GM12801 (cell line): ENCODE results near the gene ZNF77.

Experiments used
- TF ChIP-seq, protein P1 (sequence below): IDR thresholded peaks from one replicate; pipeline ENCODE4 v1.5.1; 2011; ENCODE audit warnings: control low read depth; ENCODE audit not compliant: insufficient read length; ENCODE audit errors: extremely low read depth

Gene ZNF77

DNA sequence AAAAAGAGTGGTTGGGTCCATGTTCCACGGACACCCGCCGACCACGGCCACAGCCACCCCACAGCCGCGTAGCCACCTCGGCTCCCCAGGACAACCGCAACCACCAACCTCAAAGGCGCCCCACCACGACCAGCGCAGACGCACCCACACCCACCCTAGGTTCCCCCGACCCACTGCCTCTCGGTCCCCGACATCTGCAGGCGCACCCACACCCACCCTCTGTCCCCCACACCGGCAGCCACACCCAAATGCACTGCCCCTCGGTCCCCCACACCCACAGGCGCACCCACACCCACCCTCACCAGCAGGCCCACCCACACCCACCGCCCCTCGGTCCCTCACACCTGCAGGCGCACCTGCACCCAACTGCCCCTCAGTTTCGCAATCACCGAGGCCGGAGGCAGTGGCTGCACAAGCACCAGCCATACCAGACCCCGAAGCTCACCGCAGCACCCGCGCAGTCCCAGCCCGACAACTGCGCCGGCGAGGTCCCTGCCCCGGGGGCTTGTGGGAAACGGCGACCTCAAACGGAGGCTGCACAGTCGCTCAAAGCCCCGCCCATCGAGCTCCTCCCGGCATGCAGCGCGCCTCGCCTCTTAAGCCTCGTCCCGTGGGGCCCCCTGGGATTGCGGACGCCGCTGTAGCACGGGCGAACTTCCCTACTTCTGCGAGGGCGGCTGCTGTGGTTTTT lies 18.3 kb downstream of the ZNF77 start:
- TF ChIP-seq, protein P1, sequence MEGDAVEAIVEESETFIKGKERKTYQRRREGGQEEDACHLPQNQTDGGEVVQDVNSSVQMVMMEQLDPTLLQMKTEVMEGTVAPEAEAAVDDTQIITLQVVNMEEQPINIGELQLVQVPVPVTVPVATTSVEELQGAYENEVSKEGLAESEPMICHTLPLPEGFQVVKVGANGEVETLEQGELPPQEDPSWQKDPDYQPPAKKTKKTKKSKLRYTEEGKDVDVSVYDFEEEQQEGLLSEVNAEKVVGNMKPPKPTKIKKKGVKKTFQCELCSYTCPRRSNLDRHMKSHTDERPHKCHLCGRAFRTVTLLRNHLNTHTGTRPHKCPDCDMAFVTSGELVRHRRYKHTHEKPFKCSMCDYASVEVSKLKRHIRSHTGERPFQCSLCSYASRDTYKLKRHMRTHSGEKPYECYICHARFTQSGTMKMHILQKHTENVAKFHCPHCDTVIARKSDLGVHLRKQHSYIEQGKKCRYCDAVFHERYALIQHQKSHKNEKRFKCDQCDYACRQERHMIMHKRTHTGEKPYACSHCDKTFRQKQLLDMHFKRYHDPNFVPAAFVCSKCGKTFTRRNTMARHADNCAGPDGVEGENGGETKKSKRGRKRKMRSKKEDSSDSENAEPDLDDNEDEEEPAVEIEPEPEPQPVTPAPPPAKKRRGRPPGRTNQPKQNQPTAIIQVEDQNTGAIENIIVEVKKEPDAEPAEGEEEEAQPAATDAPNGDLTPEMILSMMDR = no peak

DNA sequence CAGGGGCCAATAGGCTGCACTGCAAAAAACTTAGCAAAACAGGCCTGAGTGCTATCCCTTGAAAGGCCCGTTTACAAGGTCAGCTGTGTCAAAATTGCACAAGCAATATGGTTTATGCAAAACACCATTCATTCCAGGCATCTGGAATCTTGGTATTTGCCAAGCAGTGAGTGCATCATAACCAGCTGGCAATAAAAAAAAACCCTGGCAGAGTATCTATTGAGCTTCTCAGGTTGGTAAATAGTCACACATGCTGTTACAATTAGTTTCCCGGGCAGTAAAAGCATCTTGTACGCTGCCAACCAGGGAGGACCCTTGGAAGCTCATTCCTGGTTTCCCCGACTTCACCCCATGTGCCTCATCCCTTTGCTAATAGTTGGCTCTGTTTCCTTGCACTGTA lies 21.3 kb downstream of the ZNF77 start:
- TF ChIP-seq, protein P1 = no peak

DNA sequence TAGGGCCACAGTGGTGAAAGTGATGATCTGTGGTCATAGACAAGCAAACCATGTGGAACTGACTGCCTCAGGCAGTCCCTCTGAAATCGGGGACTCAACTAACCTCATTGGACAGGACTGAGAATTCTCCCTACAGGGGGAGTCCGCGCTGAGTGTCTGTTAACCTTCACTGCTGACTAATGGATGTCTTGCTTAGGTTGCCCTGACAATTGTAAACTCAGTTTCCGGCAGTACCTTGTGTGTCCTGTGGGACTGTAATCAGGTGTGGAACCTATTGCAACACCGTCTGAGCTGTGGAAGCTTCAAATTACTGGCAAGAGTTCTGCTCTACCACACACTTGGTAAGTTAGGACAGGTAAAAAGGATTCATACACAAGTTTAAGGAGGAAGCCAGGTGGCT lies 21.8 kb downstream of the ZNF77 start:
- TF ChIP-seq, protein P1 = no peak

DNA sequence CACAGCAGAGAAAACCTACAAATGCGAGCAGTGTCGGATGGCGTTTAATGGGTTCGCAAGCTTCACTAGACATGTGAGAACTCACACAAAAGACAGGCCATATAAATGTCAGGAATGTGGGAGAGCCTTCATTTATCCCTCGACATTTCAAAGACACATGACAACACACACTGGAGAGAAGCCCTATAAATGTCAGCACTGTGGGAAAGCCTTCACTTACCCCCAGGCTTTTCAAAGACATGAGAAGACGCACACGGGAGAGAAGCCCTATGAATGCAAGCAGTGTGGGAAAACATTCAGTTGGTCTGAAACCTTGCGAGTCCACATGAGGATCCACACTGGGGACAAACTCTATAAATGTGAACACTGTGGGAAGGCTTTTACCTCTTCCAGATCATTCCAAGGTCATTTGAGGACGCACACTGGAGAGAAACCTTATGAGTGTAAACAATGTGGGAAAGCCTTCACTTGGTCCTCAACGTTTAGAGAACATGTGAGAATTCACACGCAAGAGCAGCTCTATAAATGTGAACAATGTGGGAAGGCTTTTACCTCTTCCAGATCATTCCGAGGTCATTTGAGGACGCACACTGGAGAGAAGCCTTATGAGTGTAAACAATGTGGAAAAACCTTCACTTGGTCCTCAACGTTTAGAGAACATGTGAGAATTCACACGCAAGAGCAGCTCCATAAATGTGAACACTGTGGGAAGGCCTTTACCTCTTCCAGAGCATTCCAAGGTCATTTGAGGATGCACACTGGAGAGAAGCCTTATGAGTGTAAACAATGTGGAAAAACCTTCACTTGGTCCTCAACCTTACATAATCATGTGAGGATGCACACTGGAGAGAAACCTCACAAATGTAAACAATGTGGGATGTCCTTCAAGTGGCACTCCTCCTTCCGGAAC lies 27.2 kb downstream of the ZNF77 start:
- TF ChIP-seq, protein P1 = no peak

DNA sequence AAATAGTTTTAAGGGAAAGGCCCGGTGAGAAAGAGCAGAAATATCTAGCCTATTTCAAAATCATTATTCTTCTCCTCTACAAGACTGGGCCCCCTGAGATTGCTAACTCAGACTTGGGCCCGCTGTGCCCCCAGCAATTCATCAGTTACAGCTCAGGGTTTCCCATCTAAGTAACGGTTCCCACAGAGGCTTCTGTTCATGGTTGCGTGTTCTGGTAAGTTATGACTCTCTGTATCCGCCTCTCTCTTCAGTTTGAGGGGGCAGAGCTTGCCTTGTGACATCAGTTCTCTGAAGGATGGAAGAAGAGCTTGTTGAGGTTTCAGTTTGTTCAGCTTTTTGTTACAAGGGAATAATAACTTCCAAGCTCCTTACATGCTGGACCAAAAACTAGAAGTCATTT lies 32.5 kb downstream of the ZNF77 start:
- TF ChIP-seq, protein P1 = no peak

DNA sequence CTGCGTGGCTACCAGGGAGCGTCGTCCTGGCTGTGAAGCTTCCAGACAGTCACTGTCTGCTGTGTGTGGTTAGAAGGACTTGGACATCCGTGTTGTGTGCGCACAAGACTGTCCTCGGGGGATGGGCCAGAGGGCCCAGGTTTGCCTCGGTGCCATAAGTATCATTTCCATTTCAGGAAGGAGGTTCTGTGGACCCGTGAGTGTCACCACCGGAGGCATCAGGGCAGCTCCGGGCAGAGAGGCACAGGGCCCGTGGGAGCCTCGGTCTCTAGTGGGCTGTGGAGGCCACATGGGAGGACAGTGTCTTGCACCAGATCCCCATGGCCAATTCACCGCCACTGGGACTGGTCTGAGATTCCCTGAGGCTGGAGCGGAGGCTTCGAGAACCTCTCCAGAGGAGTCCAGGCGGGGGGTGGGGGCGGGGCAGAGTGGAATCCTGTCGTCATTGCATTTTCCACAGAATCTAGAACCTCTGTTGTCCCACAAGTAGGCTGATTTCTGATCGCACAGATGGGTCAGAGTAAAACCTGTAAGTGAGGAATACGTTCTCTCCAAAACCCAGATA lies 38.1 kb downstream of the ZNF77 start:
- TF ChIP-seq, protein P1 = no peak

DNA sequence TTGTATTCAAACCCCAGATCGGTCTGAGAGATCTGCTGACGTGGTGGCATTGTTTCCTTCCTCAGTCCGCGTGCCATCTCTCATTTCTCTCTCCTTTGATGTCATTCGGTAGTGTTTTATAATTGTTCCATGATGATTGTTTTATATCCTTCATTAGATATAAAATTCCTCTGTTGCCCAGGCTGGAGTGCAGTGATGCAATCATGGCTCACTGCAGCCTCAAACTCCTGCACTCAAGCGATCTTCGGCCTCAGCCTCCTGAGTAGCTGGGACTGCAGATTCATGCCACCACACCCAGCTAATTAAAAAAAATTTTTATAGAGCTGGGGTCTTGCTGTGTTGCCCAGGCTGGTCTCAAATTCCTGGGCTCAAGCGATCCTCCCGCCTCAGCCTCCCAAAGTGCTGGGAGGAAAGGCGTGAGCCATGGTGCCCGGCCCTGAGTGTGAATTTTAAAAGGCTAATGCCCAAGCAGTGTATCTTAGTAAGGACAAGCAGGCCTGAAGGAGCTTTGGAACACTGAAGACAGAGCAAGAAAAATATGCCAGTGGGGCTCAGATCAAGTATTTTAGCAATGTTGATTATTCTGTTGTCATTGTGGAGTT lies 38.8 kb downstream of the ZNF77 start:
- TF ChIP-seq, protein P1 = no peak
